ENCODE measurements around the gene SATB2.

Gene SATB2

DNA sequence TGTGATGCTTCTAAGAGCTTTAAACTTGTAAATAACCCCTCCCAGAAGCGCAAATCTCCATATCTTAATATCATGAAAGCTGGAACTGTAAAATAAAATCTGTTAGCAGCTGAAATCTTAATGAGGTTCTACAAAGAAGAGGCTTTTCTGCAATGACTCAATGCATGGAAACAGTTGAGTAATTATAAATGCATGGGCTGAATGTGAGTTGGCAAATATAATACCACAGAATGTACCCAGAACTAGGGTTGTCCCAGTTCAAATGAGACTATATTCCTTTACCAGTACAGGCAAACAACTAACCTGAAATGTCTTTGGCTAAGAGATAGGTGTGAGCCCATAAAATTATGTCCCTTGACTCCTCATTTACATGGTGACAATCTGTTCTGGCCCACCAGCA lies 52.9 kb downstream of the SATB2 start:
- no peak overlapping the region for H3K4me3 ChIP-seq (ENCODE audit: low read depth, low read length)
- TF ChIP-seq, protein P1, sequence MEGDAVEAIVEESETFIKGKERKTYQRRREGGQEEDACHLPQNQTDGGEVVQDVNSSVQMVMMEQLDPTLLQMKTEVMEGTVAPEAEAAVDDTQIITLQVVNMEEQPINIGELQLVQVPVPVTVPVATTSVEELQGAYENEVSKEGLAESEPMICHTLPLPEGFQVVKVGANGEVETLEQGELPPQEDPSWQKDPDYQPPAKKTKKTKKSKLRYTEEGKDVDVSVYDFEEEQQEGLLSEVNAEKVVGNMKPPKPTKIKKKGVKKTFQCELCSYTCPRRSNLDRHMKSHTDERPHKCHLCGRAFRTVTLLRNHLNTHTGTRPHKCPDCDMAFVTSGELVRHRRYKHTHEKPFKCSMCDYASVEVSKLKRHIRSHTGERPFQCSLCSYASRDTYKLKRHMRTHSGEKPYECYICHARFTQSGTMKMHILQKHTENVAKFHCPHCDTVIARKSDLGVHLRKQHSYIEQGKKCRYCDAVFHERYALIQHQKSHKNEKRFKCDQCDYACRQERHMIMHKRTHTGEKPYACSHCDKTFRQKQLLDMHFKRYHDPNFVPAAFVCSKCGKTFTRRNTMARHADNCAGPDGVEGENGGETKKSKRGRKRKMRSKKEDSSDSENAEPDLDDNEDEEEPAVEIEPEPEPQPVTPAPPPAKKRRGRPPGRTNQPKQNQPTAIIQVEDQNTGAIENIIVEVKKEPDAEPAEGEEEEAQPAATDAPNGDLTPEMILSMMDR (IDR thresholded peaks at IDR 0.05; ENCODE audit: low read depth, low read length), result no peak

DNA sequence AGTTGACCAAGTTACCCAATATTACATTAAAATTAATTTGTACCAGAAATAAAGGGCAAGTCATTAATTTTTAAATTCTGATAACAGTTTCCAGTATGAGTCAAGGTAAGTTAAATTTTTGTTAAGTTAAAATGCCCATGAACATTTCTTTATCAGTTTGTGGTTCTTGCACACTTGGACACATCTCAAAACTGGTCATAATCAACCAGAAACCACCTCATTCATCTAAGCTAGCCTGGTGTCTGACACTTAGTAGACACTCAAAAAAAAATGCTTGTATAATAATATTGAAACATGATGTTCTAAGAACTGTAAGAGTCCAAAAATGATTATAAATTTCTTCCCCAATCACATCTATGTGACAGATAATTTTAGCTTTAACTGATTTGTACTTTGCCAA lies 62.4 kb downstream of the SATB2 start:
- no peak overlapping the region for H3K4me3 ChIP-seq (ENCODE audit: low read depth, low read length)
- TF ChIP-seq, protein P1 (IDR thresholded peaks at IDR 0.05; ENCODE audit: low read depth, low read length), result no peak

DNA sequence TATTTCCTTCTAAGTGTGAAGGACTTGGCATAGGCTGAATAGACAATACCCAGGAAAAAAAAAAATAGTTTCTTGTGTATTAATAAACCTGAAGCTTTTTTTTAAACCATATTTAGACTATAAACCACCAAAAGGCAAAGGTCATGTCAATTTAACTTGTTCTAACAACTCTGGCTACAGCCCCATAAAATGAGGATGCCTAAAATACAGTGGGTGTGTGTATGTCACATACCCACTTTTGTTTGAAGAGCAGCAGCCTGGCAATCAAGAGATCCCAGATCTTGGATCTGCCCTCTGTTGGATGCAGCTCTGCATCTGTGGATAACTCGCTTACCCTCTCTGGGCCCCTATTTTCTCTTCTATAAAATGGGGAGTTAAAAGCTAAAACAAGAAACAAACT lies 65.4 kb downstream of the SATB2 start:
- TF ChIP-seq, protein P1 (IDR thresholded peaks at IDR 0.05; ENCODE audit: low read depth, low read length), result no peak
- H3K4me3 ChIP-seq (ENCODE audit: low read depth, low read length), result no peak overlapping the region

DNA sequence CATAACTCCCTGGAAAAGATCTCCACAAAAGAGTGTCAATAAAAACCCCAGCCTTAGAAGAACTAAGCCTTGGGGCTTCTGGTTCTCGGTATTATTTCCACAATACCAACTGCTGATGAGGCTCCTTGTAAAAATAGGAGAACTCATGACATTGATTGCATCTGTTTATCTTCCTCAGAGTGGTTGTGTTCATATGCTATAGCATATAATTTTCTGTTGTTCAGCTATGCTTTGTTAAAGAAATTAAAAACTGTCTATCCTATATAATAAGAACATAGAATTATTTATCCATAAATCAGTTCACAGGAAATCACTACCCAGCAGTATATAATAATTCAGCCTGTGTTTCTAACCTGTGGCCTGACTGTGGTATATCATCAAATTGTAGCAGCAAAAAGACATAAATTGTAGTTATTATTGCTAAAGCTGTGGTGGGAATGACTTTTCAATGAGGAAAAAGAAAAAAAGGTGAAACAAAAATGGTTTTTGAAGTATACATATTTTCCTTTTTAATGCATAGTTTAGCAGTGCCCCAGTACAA lies 68.9 kb downstream of the SATB2 start:
- TF ChIP-seq, protein P1 (IDR thresholded peaks at IDR 0.05; ENCODE audit: low read depth, low read length), result no peak

DNA sequence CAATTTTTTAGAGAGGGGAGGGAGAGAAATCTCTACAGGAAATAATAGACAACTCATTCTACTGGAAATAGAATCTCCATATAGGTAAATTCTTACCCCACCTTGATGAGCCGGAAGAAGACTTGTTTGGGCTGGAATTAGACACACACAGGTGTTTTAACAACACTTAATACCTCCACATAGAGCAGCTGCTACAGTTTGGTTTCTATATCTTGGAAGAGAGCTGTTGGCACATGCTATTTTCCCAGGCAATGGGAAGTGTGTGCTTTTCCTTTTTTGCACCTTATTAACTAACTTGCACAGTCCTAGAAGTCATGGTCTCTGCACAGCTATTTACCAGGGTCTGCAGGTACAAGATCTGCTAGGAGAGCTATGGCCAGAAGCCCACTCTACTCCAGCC lies 73.7 kb downstream of the SATB2 start:
- TF ChIP-seq, protein P1 (IDR thresholded peaks at IDR 0.05; ENCODE audit: low read depth, low read length), result no peak
- no peak overlapping the region for H3K4me3 ChIP-seq (ENCODE audit: low read depth, low read length)

More for the DNA sequence above, 68.9 kb downstream of the SATB2 start:
- H3K4me3 ChIP-seq (ENCODE audit: low read depth, low read length), result no peak overlapping the region

DNA sequence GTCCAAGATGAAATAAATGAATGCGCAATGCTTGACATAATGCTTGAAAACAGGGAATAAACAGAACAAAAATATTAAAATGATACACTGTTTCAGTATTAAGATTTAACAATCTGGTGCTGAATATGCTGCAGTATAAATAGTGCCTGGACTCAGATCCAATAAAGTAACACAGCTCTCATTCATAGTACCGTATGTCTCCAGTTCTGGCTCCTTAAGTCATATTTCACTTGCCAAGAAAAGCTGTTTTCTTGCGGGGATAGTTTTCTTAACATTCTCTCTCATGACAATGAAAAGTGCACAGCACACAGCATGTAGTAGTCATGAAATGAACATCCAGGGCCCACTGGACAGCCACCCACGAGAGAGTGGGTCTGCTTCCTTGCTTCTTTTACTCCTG lies 74.7 kb downstream of the SATB2 start:
- no peak overlapping the region for H3K4me3 ChIP-seq (ENCODE audit: low read depth, low read length)
- TF ChIP-seq, protein P1 (IDR thresholded peaks at IDR 0.05; ENCODE audit: low read depth, low read length), result no peak

DNA sequence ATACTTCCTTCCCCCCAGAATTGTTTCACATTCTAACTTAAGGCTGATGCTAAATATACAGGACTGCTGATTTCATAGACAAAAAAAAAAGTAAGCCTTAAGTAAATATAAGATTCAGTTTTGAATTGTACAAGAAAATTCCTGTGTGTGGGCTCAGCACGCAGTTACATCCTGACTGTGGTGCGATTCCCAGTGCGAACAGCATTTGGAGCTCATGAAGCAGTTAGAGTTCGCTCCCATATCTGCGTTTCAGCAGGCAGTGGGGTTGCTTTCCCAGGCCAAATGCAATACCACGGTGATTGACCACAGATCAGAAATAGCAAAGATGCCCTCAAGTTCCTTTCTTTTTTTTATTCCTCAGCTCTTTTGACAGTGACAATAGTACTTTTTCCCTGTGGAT lies 75.6 kb downstream of the SATB2 start:
- TF ChIP-seq, protein P1 (IDR thresholded peaks at IDR 0.05; ENCODE audit: low read depth, low read length), result no peak
- no peak overlapping the region for H3K4me3 ChIP-seq (ENCODE audit: low read depth, low read length)

Data from WI38 (cell line).